Activated naive CD4-positive, alpha-beta T cell (primary cell): Measurements from ENCODE around the gene ZDHHC20.

Experiments
- DNase-seq, 4 experiments: peaks; one replicate each; lab custom pipeline; 2025; lab: John Stamatoyannopoulos, UW

ZDHHC20 gene

DNA sequence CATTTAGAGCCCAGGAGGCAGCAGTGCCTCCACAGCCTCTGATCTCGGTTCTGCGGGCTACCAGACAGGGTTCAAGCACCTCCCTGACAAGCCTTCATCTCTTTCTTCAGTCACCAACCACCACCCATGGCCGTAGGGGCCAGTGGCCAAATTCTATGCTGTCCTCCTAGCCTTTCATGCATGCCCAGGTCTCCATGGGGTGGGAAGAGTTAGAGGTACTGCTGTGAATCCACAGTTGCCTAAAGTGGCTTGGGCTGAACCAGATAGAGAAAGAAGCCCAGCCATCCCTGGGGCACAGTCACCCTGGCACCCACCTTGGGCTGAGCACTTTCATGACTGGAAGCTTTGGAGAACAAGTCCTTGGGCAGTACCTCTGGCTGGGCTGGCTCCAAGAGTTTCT lies 97.4 kb downstream of the ZDHHC20 start:
- DNase-seq = no peak

GRCh38 chr13:21361123-21361522 lies 98.0 kb downstream of the ZDHHC20 start:
- no peak for DNase-seq

- DNase-seq = no peak
These were observed 98.6 kb downstream of the ZDHHC20 start for GRCh38 chr13:21360463-21360862.

DNA sequence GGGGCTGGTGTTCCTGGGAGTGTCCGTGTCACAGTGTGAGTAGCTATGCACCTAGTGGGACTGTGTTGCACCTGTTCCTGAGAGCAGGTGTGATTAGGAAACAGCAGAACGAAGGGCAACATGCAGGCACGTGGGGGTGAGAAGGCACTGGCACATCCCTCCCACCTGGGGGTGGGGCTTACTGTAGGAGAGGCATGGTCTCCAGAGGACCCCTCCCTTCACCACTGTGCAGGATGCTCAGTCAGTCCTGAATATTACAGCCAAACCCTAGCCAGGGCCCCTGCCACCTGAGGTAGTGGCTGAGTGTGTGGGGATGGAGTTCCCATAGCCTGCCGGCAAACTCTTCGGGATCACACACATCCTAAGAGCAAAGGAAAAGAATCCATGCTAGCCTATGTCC lies 99.2 kb downstream of the ZDHHC20 start:
- no peak for DNase-seq

- no peak for DNase-seq
These were observed 103.8 kb downstream of the ZDHHC20 start for GRCh38 chr13:21355304-21355703.

DNA sequence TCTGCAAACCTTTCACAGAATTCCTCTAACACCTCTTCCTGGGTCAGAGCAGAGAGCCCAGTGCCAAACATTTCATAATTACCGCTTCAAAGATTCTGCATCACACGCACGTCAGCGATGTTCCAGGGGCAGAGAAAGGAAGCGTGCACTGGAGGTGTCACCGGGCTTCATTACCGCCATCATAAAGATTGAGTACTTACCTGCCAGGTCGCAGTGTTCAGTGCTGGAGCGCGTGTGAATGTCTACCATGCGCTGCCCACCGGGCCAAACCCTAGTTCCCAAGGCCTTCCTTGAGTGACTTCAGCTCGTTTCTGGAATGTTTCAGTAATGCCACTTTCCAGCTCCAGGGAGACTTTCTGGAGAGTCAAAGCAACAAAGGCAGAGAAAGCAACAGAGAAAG lies 104.4 kb downstream of the ZDHHC20 start:
- DNase-seq = no peak

DNA sequence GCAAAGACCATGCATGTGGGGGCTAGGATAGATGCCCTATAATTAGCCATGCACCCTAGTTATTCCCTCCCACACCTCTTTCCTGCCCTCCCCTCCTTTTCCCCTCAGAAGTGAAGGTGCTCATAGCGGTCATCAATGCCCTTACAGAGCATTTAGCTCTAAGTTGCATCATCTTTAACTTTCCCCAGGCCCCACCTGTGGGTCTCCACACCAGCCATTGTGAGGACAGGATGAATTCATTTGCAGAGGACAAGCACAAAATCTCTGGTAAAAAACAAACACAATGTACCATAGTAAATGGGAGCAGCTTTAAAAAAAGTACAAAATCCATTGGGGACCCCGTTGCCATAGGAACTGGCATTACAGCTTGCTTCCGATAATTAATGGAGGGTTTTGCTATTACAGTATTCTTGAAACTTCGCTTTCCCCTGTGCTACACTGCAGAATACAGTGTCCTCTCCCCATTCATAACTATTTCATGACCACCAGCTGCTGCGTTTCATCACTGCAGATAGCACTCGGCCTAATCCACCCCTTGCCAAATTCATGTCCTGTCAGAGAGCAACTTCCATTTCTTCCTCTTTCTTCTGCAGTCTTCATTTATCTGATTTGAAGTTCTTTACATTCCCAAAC lies 110.5 kb downstream of the ZDHHC20 start:
- no peak for DNase-seq

GRCh38 chr13:21347753-21348318 lies 111.3 kb downstream of the ZDHHC20 start:
- no peak for DNase-seq

- peak in 1 of 4 experiments; percentile 15 for DNase-seq
These were observed 114.4 kb downstream of the ZDHHC20 start for GRCh38 chr13:21344662-21345176.

DNA sequence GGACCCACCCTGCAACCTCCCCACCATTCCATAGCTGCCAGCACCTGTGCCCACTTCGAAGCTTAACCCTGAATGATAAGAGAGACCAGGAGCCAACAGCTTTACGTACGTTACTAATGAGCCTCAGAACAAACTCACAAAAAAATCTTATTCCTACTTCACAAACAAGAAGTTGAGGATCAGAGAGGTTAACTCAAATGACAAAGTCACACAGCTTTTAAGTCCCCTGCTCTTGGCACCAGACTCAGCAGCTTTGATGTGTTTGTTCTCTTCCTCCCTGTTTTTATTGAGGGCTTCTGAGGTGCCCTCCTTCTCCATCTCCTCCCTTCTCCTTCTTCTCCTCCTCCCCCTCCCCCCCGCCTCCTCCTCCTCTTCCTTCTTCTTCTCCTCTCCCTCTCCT lies 115.4 kb downstream of the ZDHHC20 start:
- no peak for DNase-seq

GRCh38 chr13:21342699-21343442 lies 116.2 kb downstream of the ZDHHC20 start:
- no peak for DNase-seq

DNA sequence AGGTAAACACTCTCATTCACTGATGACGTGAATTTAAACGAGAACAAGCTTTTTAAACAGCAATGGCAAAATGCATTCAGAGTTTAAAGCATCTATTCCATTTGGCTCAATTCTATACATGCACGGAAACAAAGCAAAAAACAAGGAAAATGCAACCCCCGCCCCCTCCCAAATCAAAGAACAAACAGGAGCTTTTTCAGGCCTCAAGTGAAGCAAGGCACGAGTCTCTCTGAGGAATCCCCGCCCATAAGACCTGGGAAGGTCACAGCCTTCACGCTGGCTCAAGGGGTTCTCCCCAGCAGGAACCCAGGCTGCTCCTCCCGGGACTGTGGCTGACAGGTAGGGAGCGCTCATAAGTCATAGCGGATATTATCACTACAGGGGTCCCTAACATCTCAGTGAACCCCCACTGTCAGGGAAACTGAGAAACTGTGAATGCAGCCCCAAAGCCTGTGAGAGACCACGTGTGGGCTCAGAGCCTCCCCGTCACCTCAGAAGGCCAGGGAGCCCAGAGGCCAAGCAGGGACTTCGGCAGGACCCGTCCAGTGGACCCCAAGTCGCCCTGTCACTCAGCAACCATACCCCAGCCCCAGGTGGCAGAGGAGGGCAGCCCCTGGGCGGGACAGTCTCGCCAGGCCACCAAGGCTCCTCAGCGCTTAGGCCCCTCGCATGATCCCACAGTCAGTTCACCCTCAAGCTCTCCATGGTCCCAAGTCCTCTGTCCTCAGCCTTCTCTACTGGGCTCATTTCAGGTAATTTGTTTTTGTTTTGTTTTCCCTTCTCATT lies 117.3 kb downstream of the ZDHHC20 start:
- DNase-seq = no peak

DNA sequence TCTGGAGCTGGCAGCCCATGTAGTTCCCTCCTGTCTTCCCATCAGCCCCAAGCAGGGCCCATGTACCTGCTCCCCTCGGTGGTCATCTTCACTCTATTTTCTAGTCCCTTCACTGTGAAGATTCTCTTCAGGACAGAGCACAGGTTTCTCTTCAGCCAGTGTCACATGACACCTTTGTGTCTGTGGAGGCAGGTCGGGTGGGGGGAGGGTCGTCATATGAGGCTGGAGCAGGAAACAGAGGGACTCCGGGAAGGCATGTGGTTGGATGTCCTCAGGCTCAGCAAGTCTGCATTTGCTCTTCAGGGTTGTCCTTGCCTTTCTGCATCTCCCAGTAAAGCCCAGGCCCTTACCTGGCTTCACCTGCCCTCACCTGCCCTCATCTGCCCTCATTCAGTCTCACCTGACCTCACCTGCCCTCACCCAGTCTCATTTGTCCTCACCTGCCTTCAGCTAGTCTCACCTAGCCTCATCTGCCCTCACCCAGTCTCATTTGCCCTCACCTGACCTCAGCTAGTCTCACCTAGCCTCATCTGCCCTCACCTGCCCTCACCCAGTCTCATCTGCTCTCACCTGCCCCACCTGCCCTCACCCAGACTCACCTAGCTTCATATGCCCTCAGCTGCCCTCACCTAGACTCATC lies 120.3 kb downstream of the ZDHHC20 start:
- DNase-seq = no peak

DNA sequence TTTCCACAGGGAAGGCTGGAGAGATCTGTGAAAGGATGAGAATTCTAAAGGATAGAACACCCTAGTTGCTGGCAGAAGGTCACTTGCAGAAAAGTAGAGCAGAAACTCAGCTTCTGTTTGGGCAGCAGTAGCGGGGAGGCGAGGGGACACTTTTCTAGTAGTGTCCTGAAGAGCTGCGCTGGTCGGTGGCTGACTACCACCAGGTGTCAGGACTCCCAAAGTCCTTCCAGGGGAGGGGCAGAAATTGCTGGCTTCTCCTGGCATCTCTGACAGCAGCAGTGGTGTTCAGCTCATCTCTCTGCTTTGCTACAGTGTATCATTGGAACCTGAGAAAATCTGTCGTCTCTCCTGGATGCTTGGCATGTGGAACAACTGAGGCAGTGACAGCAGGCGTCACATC lies 120.9 kb downstream of the ZDHHC20 start:
- DNase-seq = no peak

GRCh38 chr13:21336609-21337349 lies 122.3 kb downstream of the ZDHHC20 start:
- no peak for DNase-seq

GRCh38 chr13:21333186-21333585 lies 125.9 kb downstream of the ZDHHC20 start:
- DNase-seq = no peak

- no peak for DNase-seq
These were observed 128.8 kb downstream of the ZDHHC20 start for GRCh38 chr13:21330126-21330861.

- DNase-seq = no peak
These were observed 130.1 kb downstream of the ZDHHC20 start for GRCh38 chr13:21328836-21329477.

DNA sequence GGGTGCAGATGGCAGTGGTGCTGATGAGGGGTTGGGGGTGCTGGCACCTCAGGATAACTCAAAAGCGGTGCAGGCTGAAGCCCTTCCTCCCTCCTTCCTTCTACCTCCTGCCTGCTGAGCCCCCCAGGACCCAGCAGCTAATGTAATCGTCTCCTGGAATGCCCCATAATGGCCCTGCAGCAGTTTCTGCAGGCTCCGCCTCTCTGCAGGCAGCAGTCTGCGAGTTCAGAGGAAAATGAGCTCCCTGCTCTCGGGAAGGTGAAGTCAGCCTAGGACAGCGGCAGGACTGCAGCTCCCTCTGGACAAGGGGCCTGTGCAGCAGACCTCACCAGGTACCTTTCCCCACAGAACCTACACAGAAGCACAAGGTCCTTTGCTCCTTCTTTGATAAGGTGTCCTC lies 130.9 kb downstream of the ZDHHC20 start:
- no peak for DNase-seq
